Endometrial microvascular endothelial cells (primary cell): ENCODE measurements around the gene KPNA5. TPM values are rescaled to one million over a fixed set of nuclear protein-coding genes. Genes with fewer than 3 reads are reported as not detected.
"Not testable (repeated sequence)": the region's sequence is repeated elsewhere in the genome, so short reads cannot be mapped to it uniquely, and the experiment has no call there.

Source experiments
- in situ Hi-C: cut with HindIII; loops from 2 replicates; pipeline ENCODE4 v1.10.0; 2017; ENCODE audit warnings: low sequenced_read_pairs, low pct_unique_long_range_greater_than_20kb; ENCODE audit errors: inconsistent ontology term
- total RNA-seq: library from RNA; depleted of rRNA; stranded (reverse); fragments of >200 nt; gene quantifications from one replicate; pipeline ENCODE4 v1.2.3, GENCODE V29; 2015; ENCODE audit errors: inconsistent ontology term

Gene KPNA5
- total RNA-seq = 3.3 TPM

DNA sequence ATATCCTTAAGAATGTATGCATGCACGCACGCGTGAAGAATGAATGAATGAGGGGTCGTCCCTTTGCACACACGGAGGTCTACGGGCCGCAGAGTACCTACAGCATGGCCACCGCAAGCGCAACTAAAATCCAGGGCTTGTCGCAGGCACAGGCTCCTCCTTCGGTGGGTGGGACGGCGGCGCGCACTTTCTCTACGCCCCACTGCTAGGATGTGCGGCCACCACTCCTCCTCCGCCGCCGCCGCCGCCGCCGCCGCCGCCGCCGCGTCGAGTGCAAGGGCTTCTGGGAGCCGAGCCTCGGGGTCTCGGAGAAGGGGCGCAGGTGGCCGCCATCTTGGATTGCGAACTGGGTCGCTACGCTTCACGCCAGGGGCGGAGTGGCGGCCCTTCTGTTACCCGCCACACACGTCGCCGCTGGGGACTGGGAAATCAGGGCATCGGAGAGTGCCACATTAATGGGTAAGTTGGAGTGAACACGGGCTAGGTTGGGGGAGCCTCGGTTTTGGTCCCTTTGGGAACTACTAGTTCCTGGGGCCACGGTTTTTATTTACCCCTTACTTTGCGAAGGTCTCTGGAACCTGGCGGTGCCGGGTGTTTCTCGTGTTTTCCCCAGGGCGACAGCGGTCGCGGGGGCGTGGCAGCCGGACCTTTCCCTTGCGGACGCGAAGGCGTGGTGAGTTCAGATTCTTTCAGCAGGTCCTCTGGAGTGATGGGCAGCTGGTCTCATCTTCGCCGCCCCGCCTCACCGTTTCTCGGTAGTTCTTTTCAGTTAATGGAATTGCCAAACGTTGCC is at the start of gene KPNA5:
Gene KPNA5, plus strand, starts transcription at position 332 of the 793 bp plus-strand sequence. Its CDS starts 124 bp downstream, at position 456.
- in situ Hi-C loops = no loop called here

- in situ Hi-C loops = no loop called here
These were observed 49.5 kb upstream of the KPNA5 start for GRCh38 chr6:116631379-116631990.

- in situ Hi-C loops = no loop called here
These were observed 47.3 kb upstream of the KPNA5 start for GRCh38 chr6:116633685-116634084.

DNA sequence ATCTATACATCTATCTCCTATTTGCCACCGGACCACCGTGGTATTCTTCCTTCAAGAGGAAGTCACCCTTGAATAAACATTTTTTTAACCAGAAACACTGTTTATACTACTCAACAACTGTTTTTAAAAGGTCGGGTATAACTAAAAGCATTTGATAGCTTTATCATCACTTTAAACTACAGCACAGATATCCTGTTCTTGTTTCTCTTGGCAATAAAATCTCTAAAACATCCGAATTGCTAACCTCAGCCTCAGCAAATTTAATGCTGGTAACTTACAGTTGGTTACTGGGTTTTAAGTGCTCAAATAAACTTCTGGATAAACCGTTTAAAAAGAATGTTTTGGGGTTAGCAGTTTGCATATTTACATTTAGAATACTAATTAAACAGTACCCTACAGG is 32.9 kb upstream of the KPNA5 start:
- in situ Hi-C loops = no loop called here

- in situ Hi-C loops = no loop called here
These were observed 31.9 kb upstream of the KPNA5 start for GRCh38 chr6:116649129-116649528.

GRCh38 chr6:116651916-116652315 is 29.1 kb upstream of the KPNA5 start:
- in situ Hi-C loops = no loop called here

GRCh38 chr6:116661594-116661993 is 19.4 kb upstream of the KPNA5 start:
- in situ Hi-C loops = no loop called here

DNA sequence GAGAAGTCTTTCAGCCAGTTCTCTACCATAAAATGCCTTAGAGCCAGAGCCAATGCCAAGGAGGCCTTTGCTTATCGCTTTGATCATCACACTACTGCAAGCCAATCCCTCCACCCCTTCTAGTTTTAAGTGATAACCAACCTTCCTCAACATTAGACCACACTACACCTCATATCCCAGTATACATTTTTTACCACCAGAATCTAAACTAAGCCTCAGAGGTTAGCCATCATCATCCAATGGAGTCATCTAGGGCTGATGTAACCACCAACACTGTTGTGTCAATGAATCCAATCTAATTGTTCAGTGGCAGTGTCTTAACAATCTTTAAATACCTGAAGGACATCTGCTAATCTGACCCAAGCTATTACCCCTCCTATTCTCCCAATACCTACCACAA is 18.8 kb upstream of the KPNA5 start:
- in situ Hi-C loops = no loop called here

DNA sequence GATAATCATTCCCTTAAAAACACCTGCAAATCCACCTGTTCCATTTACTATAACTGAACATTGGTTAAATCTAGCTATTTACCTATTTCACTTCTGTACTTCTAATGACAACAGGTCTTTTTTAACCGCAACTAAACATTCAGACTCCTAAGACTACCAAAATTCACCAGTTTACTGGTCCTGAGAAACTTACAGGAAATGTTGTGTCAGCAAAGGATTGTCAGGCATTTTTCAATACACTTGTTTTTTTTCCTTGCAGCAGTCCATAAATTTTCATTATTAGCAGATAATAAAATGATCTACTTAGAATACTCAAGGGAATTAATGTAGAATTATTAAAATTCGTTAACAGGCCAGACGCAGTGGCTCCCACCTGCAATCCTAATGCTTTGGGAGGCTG is 17.7 kb upstream of the KPNA5 start:
- in situ Hi-C loops = no loop called here

GRCh38 chr6:116664169-116664568 is 16.8 kb upstream of the KPNA5 start:
- in situ Hi-C loops = not testable (repeated sequence)

DNA sequence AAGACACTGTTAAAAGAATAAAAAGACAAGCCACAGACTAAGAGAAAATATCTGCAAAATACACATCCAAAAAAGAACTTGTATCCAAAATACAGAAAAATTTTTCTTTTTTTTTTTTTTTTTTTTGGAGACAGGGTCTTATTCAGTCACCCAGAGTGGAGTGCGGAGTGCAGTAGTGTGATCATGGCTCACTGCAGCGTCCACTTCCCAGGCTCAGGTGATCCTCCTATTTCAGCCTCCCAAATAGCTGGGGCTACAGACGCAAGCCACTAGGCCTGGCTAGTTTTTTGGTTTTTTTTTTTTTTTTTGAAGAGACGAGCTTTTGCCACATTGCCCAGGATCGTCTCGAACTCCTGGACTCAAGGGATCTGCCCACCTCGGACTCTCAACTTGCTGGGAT is 15.5 kb upstream of the KPNA5 start:
- in situ Hi-C loops = no loop called here

GRCh38 chr6:116666869-116667268 is 14.1 kb upstream of the KPNA5 start:
- in situ Hi-C loops = no loop called here

GRCh38 chr6:116667623-116668022 is 13.4 kb upstream of the KPNA5 start:
- in situ Hi-C loops = no loop called here

DNA sequence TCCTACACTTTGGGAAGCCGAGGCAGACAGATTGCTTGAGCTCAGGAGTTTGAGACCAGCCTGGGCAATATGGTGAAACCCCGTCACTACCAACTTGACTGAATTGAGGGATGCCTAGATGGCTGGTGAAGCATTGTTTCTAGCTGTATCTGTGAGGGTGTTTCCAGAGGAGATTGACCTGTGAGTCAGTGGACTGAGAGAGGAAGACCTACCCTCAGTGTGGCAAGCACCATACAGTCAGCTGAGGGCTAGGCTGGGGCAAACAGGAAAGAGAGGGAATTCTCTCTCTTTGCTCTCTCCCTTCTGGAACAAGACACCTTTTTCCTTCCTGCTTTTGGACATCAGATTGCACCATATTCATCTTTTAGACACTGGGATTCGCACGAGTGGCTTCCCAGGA is 8.7 kb upstream of the KPNA5 start:
- in situ Hi-C loops = no loop called here

- in situ Hi-C loops = no loop called here
These were observed 5.0 kb upstream of the KPNA5 start for GRCh38 chr6:116676021-116676420.

DNA sequence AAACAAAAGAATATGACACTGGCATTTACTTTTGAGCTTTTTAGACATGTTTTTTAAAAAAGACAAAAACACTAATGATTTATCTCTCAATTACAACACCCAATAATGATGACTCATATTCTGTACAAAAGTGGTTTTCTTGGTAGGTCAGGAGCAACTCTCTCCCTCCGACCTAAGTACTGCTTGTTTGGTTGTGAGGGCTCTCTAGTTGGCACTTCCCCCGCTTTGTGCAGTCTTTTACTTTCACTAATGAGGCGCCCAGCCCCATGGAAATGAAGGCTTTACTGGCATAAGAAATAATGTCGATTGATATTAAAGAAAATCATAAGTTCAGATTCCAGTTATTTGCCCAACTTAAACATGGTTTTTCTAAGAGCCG is 1.3 kb downstream of the KPNA5 start:
- in situ Hi-C loops = no loop called here

- in situ Hi-C loops = no loop called here
These were observed 4.5 kb downstream of the KPNA5 start for GRCh38 chr6:116685437-116685993.

- in situ Hi-C loops = not testable (repeated sequence)
These were observed 5.6 kb downstream of the KPNA5 start for GRCh38 chr6:116686475-116687101.

GRCh38 chr6:116691154-116691553 is 10.1 kb downstream of the KPNA5 start:
- in situ Hi-C loops = no loop called here

GRCh38 chr6:116692873-116693272 is 11.9 kb downstream of the KPNA5 start:
- in situ Hi-C loops = not testable (repeated sequence)
